ENCODE data around the gene SATB1.

SATB1 gene

GRCh38 chr3:18431266-18431665 lies 6.1 kb upstream of the SATB1 start:
- Histone ChIP-seq H4K20me1 (ENCODE audit: insufficient read depth, low read length) (no peaks in the 10 kb centered on the region), H3K9me2 (replicated peaks; ENCODE audit: insufficient read depth, low read length) (no peaks in the 10 kb centered on the region), H3K79me2 (ENCODE audit: low read length) (no peaks in the 10 kb centered on the region), H3K36me3 (replicated peaks; ENCODE audit: insufficient read depth, low read length) (no peaks in the 10 kb centered on the region), H3F3A (ENCODE audit: insufficient read depth, low read length) (no peaks in the 10 kb centered on the region), H3K4me3 (ENCODE audit: low read length) (no peak overlapping the region), H3K9ac (ENCODE audit: low read length) (no peak overlapping the region), H3K4me1 (ENCODE audit: low read length) (0 out of 2 replicates have a peak, but pooled peaks cover 5% of the 10 kb centered on the region), H3K4me2 (ENCODE audit: low read depth, low read length) (no peak overlapping the region), H3K27me3 (replicated peaks; ENCODE audit: insufficient read depth, low read length) (peaks cover 2% of the 10 kb centered on the region), H3K27ac (ENCODE audit: low read length) (no peak overlapping the region), H2AFZ (ENCODE audit: low read length) (no peak overlapping the region), H3K9me3 (replicated peaks; ENCODE audit: insufficient read depth, low read length) (no peaks in the 10 kb centered on the region)
- no peak for DNase-seq
- no peak for TF ChIP-seq EZH2 (optimal IDR thresholded peaks at IDR 0.05; ENCODE audit: low read depth, low read length)
- TF ChIP-seq EZH2phosphoT487 (IDR thresholded peaks at IDR 0.05; ENCODE audit: low read length) = no peak
- no peak for TF ChIP-seq CTCF (IDR thresholded peaks at IDR 0.05; ENCODE audit: low read length)

GRCh38 chr3:18428991-18429745 lies 4.0 kb upstream of the SATB1 start:
- Histone ChIP-seq H3K9me3 (replicated peaks; ENCODE audit: insufficient read depth, low read length) (no peaks in the 10 kb centered on the region), H3K4me3 (ENCODE audit: low read length) (no peak overlapping the region), H3K36me3 (replicated peaks; ENCODE audit: insufficient read depth, low read length) (no peaks in the 10 kb centered on the region), H2AFZ (ENCODE audit: low read length) (no peak overlapping the region), H3K9ac (ENCODE audit: low read length) (no peak overlapping the region), H3K4me1 (ENCODE audit: low read length) (0 out of 2 replicates have a peak, but pooled peaks cover 5% of the 10 kb centered on the region), H3F3A (ENCODE audit: insufficient read depth, low read length) (no peaks in the 10 kb centered on the region), H3K27me3 (replicated peaks; ENCODE audit: insufficient read depth, low read length) (peaks cover 7% of the 10 kb centered on the region), H3K27ac (ENCODE audit: low read length) (no peak overlapping the region), H4K20me1 (ENCODE audit: insufficient read depth, low read length) (no peaks in the 10 kb centered on the region), H3K9me2 (replicated peaks; ENCODE audit: insufficient read depth, low read length) (no peaks in the 10 kb centered on the region), H3K4me2 (ENCODE audit: low read depth, low read length) (no peak overlapping the region), H3K79me2 (ENCODE audit: low read length) (no peaks in the 10 kb centered on the region)
- no peak for DNase-seq
- no peak for TF ChIP-seq CTCF (IDR thresholded peaks at IDR 0.05; ENCODE audit: low read length)
- TF ChIP-seq EZH2 (optimal IDR thresholded peaks at IDR 0.05; ENCODE audit: low read depth, low read length) = no peak
- TF ChIP-seq EZH2phosphoT487 (IDR thresholded peaks at IDR 0.05; ENCODE audit: low read length) = no peak

- H2AFZ ChIP-seq (ENCODE audit: low read length) = no peak overlapping the region
- no peak overlapping the region for H3K4me2 ChIP-seq (ENCODE audit: low read depth, low read length)
- no peak overlapping the region for H3K4me3 ChIP-seq (ENCODE audit: low read length)
- H3K27me3 ChIP-seq (replicated peaks; ENCODE audit: insufficient read depth, low read length) = peaks cover 7% of the 10 kb centered on the region
- H3K27ac ChIP-seq (ENCODE audit: low read length) = no peak overlapping the region
- no peaks in the 10 kb centered on the region for H3K9me3 ChIP-seq (replicated peaks; ENCODE audit: insufficient read depth, low read length)
- no peaks in the 10 kb centered on the region for H4K20me1 ChIP-seq (ENCODE audit: insufficient read depth, low read length)
- TF ChIP-seq CTCF (IDR thresholded peaks at IDR 0.05; ENCODE audit: low read length) = no peak
- no peak for TF ChIP-seq EZH2 (optimal IDR thresholded peaks at IDR 0.05; ENCODE audit: low read depth, low read length)
- TF ChIP-seq EZH2phosphoT487 (IDR thresholded peaks at IDR 0.05; ENCODE audit: low read length) = no peak
- H3F3A ChIP-seq (ENCODE audit: insufficient read depth, low read length) = peaks cover 6% of the 10 kb centered on the region; the same call in 1 of the 2 replicates
- H3K9ac ChIP-seq (ENCODE audit: low read length) = no peak overlapping the region
- H3K79me2 ChIP-seq (ENCODE audit: low read length) = no peaks in the 10 kb centered on the region
- H3K9me2 ChIP-seq (replicated peaks; ENCODE audit: insufficient read depth, low read length) = no peaks in the 10 kb centered on the region
- peaks cover 8% of the 10 kb centered on the region; the same call in 1 of the 2 replicates for H3K4me1 ChIP-seq (ENCODE audit: low read length)
- H3K36me3 ChIP-seq (replicated peaks; ENCODE audit: insufficient read depth, low read length) = no peaks in the 10 kb centered on the region
- no peak for DNase-seq
Observed at GRCh38 chr3:18428036-18428435, 2.9 kb upstream of the SATB1 start.
